Left lung (tissue), 8 donors: ENCODE measurements around the gene SPDYE2. TPM values are rescaled to one million over a fixed set of nuclear protein-coding genes. Genes with fewer than 3 reads are reported as not detected.

ENCODE experiments used
- polyA plus RNA-seq, 6 donors: library from polyadenylated mRNA; unstranded; fragments of 120-200 nt; gene quantifications; one replicate each; pipeline ENCODE4 v1.2.1, GENCODE V29; 2013; ENCODE audit not compliant: insufficient read length in 6 of 6
- total RNA-seq, 2 donors: library from RNA; stranded (reverse); fragmentation: NEBNext Ultra II Directional; extraction: Animal tissue kit (Norgen Biotek cat#: 25700); gene quantifications; one replicate each; pipeline ENCODE4 v1.2.1, GENCODE V29; 2021
- donor health status: DM: no; HTN: yes; CAD: no.
- donor health status: DM: no; HTN: no; CAD: no.

The SPDYE2 gene
- total and polyA plus RNA-seq, 8 donors: 6.2 to 15.0 (median 10.4) TPM; not detected in 2

Other genes with a start within 250 kb of the SPDYE2 start
- not detected for gene SPDYE6, start 194.8 kb upstream of the SPDYE2 start, total RNA-seq
- gene SPDYE6, start 194.8 kb upstream of the SPDYE2 start, polyA plus RNA-seq: 10 to 100 TPM in 1 of 6 donors, 1 to 10 TPM in 5; 2.2 to 10.0 (median 6.8) TPM
- 10 to 100 TPM; 17.1 to 18.8 TPM for gene PRKRIP1, start 154.9 kb upstream of the SPDYE2 start, total RNA-seq
- 10 to 100 TPM; 38.6 to 44.9 (median 41.8) TPM for gene PRKRIP1, start 154.9 kb upstream of the SPDYE2 start, polyA plus RNA-seq
- gene ORAI2, start 117.7 kb upstream of the SPDYE2 start, total RNA-seq: 10 to 100 TPM; 22.3 to 38.2 TPM
- 10 to 100 TPM in 5 of 6 donors, 1 to 10 TPM in 1; 8.8 to 17.4 (median 12.0) TPM for gene ORAI2, start 117.7 kb upstream of the SPDYE2 start, polyA plus RNA-seq
- 1 to 10 TPM; 8.6 to 9.5 TPM for gene ALKBH4, start 86.4 kb upstream of the SPDYE2 start, total RNA-seq
- gene ALKBH4, start 86.4 kb upstream of the SPDYE2 start, polyA plus RNA-seq: 10 to 100 TPM; 10.3 to 14.1 (median 11.5) TPM
- 10 to 100 TPM; 12.9 to 16.6 TPM for gene LRWD1, start 86.2 kb upstream of the SPDYE2 start, total RNA-seq
- 10 to 100 TPM; 13.0 to 22.2 (median 16.6) TPM for gene LRWD1, start 86.2 kb upstream of the SPDYE2 start, polyA plus RNA-seq
- 10 to 100 TPM; 30.5 to 39.0 TPM for gene POLR2J, start 72.3 kb upstream of the SPDYE2 start, total RNA-seq
- gene POLR2J, start 72.3 kb upstream of the SPDYE2 start, polyA plus RNA-seq: 10 to 100 TPM; 22.4 to 32.6 (median 26.5) TPM
- gene RASA4B, start 33.4 kb upstream of the SPDYE2 start, total RNA-seq: 10 to 100 TPM; 18.1 to 18.5 TPM
- 1 to 10 TPM; 3.0 to 8.8 (median 4.9) TPM for gene RASA4B, start 33.4 kb upstream of the SPDYE2 start, polyA plus RNA-seq
- 10 to 100 TPM; 12.7 to 22.0 TPM for gene UPK3BL2, start 7.5 kb upstream of the SPDYE2 start, total RNA-seq
- gene UPK3BL2, start 7.5 kb upstream of the SPDYE2 start, polyA plus RNA-seq: 10 to 100 TPM; 11.7 to 22.9 (median 13.7) TPM
- 10 to 100 TPM; 21.6 to 43.4 TPM for gene POLR2J3, start 21.4 kb downstream of the SPDYE2 start, total RNA-seq
- gene POLR2J3, start 21.4 kb downstream of the SPDYE2 start, polyA plus RNA-seq: 100 to 1,000 TPM in 3 of 6 donors, 10 to 100 TPM in 3; 51.6 to 108 (median 95.7) TPM
- gene RASA4, start 65.5 kb downstream of the SPDYE2 start, total RNA-seq: 10 to 100 TPM; 22.9 to 43.2 TPM
- gene RASA4, start 65.5 kb downstream of the SPDYE2 start, polyA plus RNA-seq: 10 to 100 TPM; 16.5 to 34.7 (median 29.3) TPM
- 10 to 100 TPM; 15.7 to 18.2 TPM for gene UPK3BL1, start 91.6 kb downstream of the SPDYE2 start, total RNA-seq
- gene UPK3BL1, start 91.6 kb downstream of the SPDYE2 start, polyA plus RNA-seq: 10 to 100 TPM in 5 of 6 donors, 1 to 10 TPM in 1; 7.5 to 38.4 (median 25.3) TPM
- not detected for gene SPDYE2B, start 99.1 kb downstream of the SPDYE2 start, total RNA-seq
- 1 to 10 TPM; 2.2 to 4.7 (median 2.7) TPM for gene SPDYE2B, start 99.1 kb downstream of the SPDYE2 start, polyA plus RNA-seq
- 10 to 100 TPM in 1 of 2 donors, 1 to 10 TPM in 1; 9.5 to 15.0 TPM for gene POLR2J2, start 120.4 kb downstream of the SPDYE2 start, total RNA-seq
- gene POLR2J2, start 120.4 kb downstream of the SPDYE2 start, polyA plus RNA-seq: 1 to 10 TPM; 2.1 to 6.0 (median 3.1) TPM
- 1 to 10 TPM; 7.1 to 7.7 TPM for gene FAM185A, start 197.8 kb downstream of the SPDYE2 start, total RNA-seq
- gene FAM185A, start 197.8 kb downstream of the SPDYE2 start, polyA plus RNA-seq: 10 to 100 TPM; 11.1 to 15.1 (median 12.6) TPM